HG03565 (cell line): ENCODE measurements around the gene DAD1.
"Not testable (repeated sequence)": the region's sequence is repeated elsewhere in the genome, so short reads cannot be mapped to it uniquely, and the experiment has no call there.

Source experiments
- ATAC-seq: cut with Tn5 transposase; IDR thresholded peaks from one replicate; pipeline ENCODE4 v1.9.1; 2021; ENCODE audit warnings: mild to moderate bottlenecking, moderate library complexity; ENCODE audit not compliant: unreplicated experiment

The DAD1 gene

GRCh38 chr14:22569737-22570131 is 19.3 kb downstream of the DAD1 start:
- no peak for ATAC-seq

GRCh38 chr14:22569106-22569736 is 19.8 kb downstream of the DAD1 start:
- ATAC-seq = no peak

GRCh38 chr14:22567437-22567836 is 21.6 kb downstream of the DAD1 start:
- no peak for ATAC-seq

- no peak for ATAC-seq
Observed at GRCh38 chr14:22566845-22567244, 22.2 kb downstream of the DAD1 start.

- not testable (repeated sequence) for ATAC-seq
Observed at GRCh38 chr14:22566266-22566665, 22.8 kb downstream of the DAD1 start.

GRCh38 chr14:22565391-22565945 is 23.6 kb downstream of the DAD1 start:
- no peak for ATAC-seq

- no peak for ATAC-seq
Observed at GRCh38 chr14:22564463-22564862, 24.6 kb downstream of the DAD1 start.

GRCh38 chr14:22563987-22564386 is 25.0 kb downstream of the DAD1 start:
- no peak for ATAC-seq

GRCh38 chr14:22561661-22562579 is 27.1 kb downstream of the DAD1 start:
- ATAC-seq = no peak

GRCh38 chr14:22561366-22561660 is 27.7 kb downstream of the DAD1 start:
- no peak for ATAC-seq

GRCh38 chr14:22560662-22561365 is 28.2 kb downstream of the DAD1 start:
- ATAC-seq = no peak

- ATAC-seq = no peak
Observed at GRCh38 chr14:22559041-22559440, 30.0 kb downstream of the DAD1 start.

- ATAC-seq = no peak
Observed at GRCh38 chr14:22558221-22558913, 30.7 kb downstream of the DAD1 start.

GRCh38 chr14:22557846-22558220 is 31.2 kb downstream of the DAD1 start:
- no peak for ATAC-seq

GRCh38 chr14:22556990-22557623 is 31.9 kb downstream of the DAD1 start:
- peak; percentile 28 for ATAC-seq

- ATAC-seq = peak; percentile 62
Observed at GRCh38 chr14:22556021-22556989, 32.7 kb downstream of the DAD1 start.

GRCh38 chr14:22555384-22556011 is 33.5 kb downstream of the DAD1 start:
- peak; percentile 1 for ATAC-seq

- no peak for ATAC-seq
Observed at GRCh38 chr14:22554498-22555383, 34.3 kb downstream of the DAD1 start.
